ENCODE data around the gene APOA1.
"Not testable (repeated sequence)": the region's sequence is repeated elsewhere in the genome, so short reads cannot be mapped to it uniquely, and the experiment has no call there.

The APOA1 gene

GRCh38 chr11:116811194-116811593, 26.2 kb downstream of the APOA1 start:
- no peak for DNase-seq

GRCh38 chr11:116808262-116809175, 28.9 kb downstream of the APOA1 start:
- no peak for DNase-seq

- DNase-seq: no peak
Observed at GRCh38 chr11:116807601-116808261, 29.7 kb downstream of the APOA1 start.

GRCh38 chr11:116804001-116804400, 33.4 kb downstream of the APOA1 start:
- DNase-seq: no peak

- not testable (repeated sequence) for DNase-seq
Observed at GRCh38 chr11:116801662-116802061, 35.8 kb downstream of the APOA1 start.

GRCh38 chr11:116800610-116801009, 36.8 kb downstream of the APOA1 start:
- DNase-seq: no peak

GRCh38 chr11:116798368-116798767, 39.1 kb downstream of the APOA1 start:
- DNase-seq: peak; percentile 35

- DNase-seq: no peak
Observed at GRCh38 chr11:116797816-116798215, 39.6 kb downstream of the APOA1 start.

GRCh38 chr11:116796548-116796947, 40.9 kb downstream of the APOA1 start:
- DNase-seq: no peak

- DNase-seq: no peak
Observed at GRCh38 chr11:116794851-116795250, 42.6 kb downstream of the APOA1 start.

GRCh38 chr11:116793772-116794097, 43.7 kb downstream of the APOA1 start:
- no peak for DNase-seq

GRCh38 chr11:116792869-116793771, 44.3 kb downstream of the APOA1 start:
- no peak for DNase-seq

GRCh38 chr11:116792144-116792868, 45.1 kb downstream of the APOA1 start:
- no peak for DNase-seq

GRCh38 chr11:116791813-116792143, 45.6 kb downstream of the APOA1 start, which contains the start of gene APOA5:
APOA5 (minus strand) TSS chr11:116791879; CDS start chr11:116791860, 19 bp downstream.
- DNase-seq: no peak

- peak; percentile 74 for DNase-seq
Observed at GRCh38 chr11:116791002-116791812, 46.2 kb downstream of the APOA1 start.

GRCh38 chr11:116790167-116791001, 47.0 kb downstream of the APOA1 start:
- DNase-seq: no peak

GRCh38 chr11:116788975-116789374, 48.4 kb downstream of the APOA1 start:
- no peak for DNase-seq

- DNase-seq: no peak
Observed at GRCh38 chr11:116788534-116788933, 48.9 kb downstream of the APOA1 start.

- peak; percentile 86 for DNase-seq
Observed at GRCh38 chr11:116787786-116788486, 49.5 kb downstream of the APOA1 start, which contains the start of gene ZPR1. ZPR1 (minus strand) TSS chr11:116788023; CDS start chr11:116787990, 33 bp downstream.

- DNase-seq: no peak
Observed at GRCh38 chr11:116787436-116787785, 50.0 kb downstream of the APOA1 start.

All from activated CD4-positive, alpha-beta T cell treated with anti-CD3 and anti-CD28 coated beads, Interleukin-2, amount 50 U/mL, for 16 hours (primary cell).